ENCODE data around the gene SUGP1.

Gene SUGP1

GRCh38 chr19:19296953-19297689 lies 23.2 kb downstream of the SUGP1 start:
- FAIRE-seq, result no peak

GRCh38 chr19:19294914-19295313 lies 25.4 kb downstream of the SUGP1 start:
- FAIRE-seq, result no peak

- no peak for FAIRE-seq
Measured at GRCh38 chr19:19292607-19293006, 27.7 kb downstream of the SUGP1 start.

- no peak for FAIRE-seq
Measured at GRCh38 chr19:19285686-19286085, 34.6 kb downstream of the SUGP1 start.

- FAIRE-seq, result no peak
Measured at GRCh38 chr19:19280561-19280960, 39.7 kb downstream of the SUGP1 start.

- FAIRE-seq, result no peak
Measured at GRCh38 chr19:19279853-19280252, 40.5 kb downstream of the SUGP1 start.

GRCh38 chr19:19279062-19279612 lies 41.2 kb downstream of the SUGP1 start:
- FAIRE-seq, result no peak

- FAIRE-seq, result no peak
Measured at GRCh38 chr19:19278315-19278714, 42.0 kb downstream of the SUGP1 start.

GRCh38 chr19:19276851-19277250 lies 43.5 kb downstream of the SUGP1 start:
- no peak for FAIRE-seq

- no peak for FAIRE-seq
Measured at GRCh38 chr19:19276386-19276785, 43.9 kb downstream of the SUGP1 start.

- no peak for FAIRE-seq
Measured at GRCh38 chr19:19274716-19275565, 45.4 kb downstream of the SUGP1 start.

GRCh38 chr19:19274146-19274545 lies 46.2 kb downstream of the SUGP1 start:
- no peak for FAIRE-seq

- FAIRE-seq, result no peak
Measured at GRCh38 chr19:19271828-19272599, 48.3 kb downstream of the SUGP1 start.

- FAIRE-seq, result no peak
Measured at GRCh38 chr19:19270749-19271571, 49.3 kb downstream of the SUGP1 start.

- no peak for FAIRE-seq
Measured at GRCh38 chr19:19269952-19270694, 50.2 kb downstream of the SUGP1 start.

- FAIRE-seq, result no peak
Measured at GRCh38 chr19:19268453-19269385, 51.6 kb downstream of the SUGP1 start.

- no peak for FAIRE-seq
Measured at GRCh38 chr19:19267305-19267704, 53.0 kb downstream of the SUGP1 start.

- no peak for FAIRE-seq
Measured at GRCh38 chr19:19263886-19264487, 56.3 kb downstream of the SUGP1 start.

GRCh38 chr19:19262190-19263057 lies 57.9 kb downstream of the SUGP1 start:
- no peak for FAIRE-seq
